Prostate gland (tissue), 2 donors: ENCODE measurements around the gene FLOT1.
"Not testable (repeated sequence)": the region's sequence is repeated elsewhere in the genome, so short reads cannot be mapped to it uniquely, and the experiment has no call there.

ENCODE experiments used
- POLR2A ChIP-seq: fragments of 450-650 bp; IDR thresholded peaks from one replicate; pipeline ENCODE4 v1.6.1; 2016; ENCODE audit warnings: antibody characterized with exemption, mild to moderate bottlenecking
- POLR2AphosphoS5 ChIP-seq: sonication (generic); formaldehyde crosslinking; IDR thresholded peaks from one replicate; pipeline ENCODE4 v1.6.1; 2017; ENCODE audit warnings: antibody characterized with exemption
- TF ChIP-seq, protein P1 (sequence below), 4 experiments: fragments of 200-600 bp in 2 of 4; fragments of 450-650 bp in 2 of 4; sonication (generic) in 2 of 4; IDR thresholded peaks; 1 replicate in 3 of 4; 2 replicates in 1 of 4; pipeline ENCODE4 v1.5.1; 2016 to 2019; ENCODE audit warnings: antibody characterized with exemption in 4 of 4, mild to moderate bottlenecking in 2 of 4, moderate library complexity in 2 of 4

DNA sequence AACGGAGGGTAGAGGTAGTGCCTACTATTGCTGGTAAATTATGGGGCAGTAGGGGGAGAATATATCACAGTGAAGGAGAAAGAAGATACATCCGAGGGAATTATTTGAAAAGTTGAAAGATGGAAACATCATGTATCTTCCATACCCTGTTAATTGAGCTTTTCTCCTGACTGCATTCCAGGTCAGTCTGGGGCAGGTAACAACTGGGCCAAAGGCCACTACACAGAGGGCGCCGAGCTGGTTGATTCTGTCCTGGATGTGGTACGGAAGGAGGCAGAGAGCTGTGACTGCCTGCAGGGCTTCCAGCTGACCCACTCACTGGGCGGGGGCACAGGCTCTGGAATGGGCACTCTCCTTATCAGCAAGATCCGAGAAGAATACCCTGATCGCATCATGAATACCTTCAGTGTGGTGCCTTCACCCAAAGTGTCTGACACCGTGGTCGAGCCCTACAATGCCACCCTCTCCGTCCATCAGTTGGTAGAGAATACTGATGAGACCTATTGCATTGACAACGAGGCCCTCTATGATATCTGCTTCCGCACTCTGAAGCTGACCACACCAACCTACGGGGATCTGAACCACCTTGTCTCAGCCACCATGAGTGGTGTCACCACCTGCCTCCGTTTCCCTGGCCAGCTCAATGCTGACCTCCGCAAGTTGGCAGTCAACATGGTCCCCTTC, 19.2 kb downstream of the FLOT1 start:
- TF ChIP-seq, protein P1, sequence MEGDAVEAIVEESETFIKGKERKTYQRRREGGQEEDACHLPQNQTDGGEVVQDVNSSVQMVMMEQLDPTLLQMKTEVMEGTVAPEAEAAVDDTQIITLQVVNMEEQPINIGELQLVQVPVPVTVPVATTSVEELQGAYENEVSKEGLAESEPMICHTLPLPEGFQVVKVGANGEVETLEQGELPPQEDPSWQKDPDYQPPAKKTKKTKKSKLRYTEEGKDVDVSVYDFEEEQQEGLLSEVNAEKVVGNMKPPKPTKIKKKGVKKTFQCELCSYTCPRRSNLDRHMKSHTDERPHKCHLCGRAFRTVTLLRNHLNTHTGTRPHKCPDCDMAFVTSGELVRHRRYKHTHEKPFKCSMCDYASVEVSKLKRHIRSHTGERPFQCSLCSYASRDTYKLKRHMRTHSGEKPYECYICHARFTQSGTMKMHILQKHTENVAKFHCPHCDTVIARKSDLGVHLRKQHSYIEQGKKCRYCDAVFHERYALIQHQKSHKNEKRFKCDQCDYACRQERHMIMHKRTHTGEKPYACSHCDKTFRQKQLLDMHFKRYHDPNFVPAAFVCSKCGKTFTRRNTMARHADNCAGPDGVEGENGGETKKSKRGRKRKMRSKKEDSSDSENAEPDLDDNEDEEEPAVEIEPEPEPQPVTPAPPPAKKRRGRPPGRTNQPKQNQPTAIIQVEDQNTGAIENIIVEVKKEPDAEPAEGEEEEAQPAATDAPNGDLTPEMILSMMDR (IDR thresholded peaks at IDR 0.05): not testable (repeated sequence)
- TF ChIP-seq POLR2AphosphoS5, POLR2A: not testable (repeated sequence)
